Chondrocyte (in vitro differentiated cells): ENCODE data around the gene AK2. TPM values are rescaled to one million over a fixed set of nuclear protein-coding genes. Genes with fewer than 3 reads are reported as not detected.

Experiments
- DNase-seq: peaks from one replicate; pipeline ENCODE4 v3.0.0; 2021; ENCODE audit warnings: mixed read lengths, low spot score
- H3K27ac Mint-ChIP-seq: one replicate; pipeline ENCODE4 v1.8.0; 2021; ENCODE audit warnings: mild to moderate bottlenecking, moderate library complexity, mixed read lengths; ENCODE audit not compliant: unreplicated experiment
- H3K27me3 Mint-ChIP-seq: 2 replicates; pipeline ENCODE4 v1.8.0; 2021; ENCODE audit warnings: low read depth, mixed read lengths
- H3K36me3 Mint-ChIP-seq: 2 replicates; pipeline ENCODE4 v1.8.0; 2021; ENCODE audit warnings: low read depth, mixed read lengths
- H3K4me1 Mint-ChIP-seq: 2 replicates; pipeline ENCODE4 v1.8.0; 2021; ENCODE audit warnings: low read depth, mild to moderate bottlenecking, mixed read lengths
- H3K4me3 Mint-ChIP-seq: one replicate; pipeline ENCODE4 v1.8.0; 2021; ENCODE audit warnings: mild to moderate bottlenecking, moderate library complexity, mixed read lengths; ENCODE audit not compliant: unreplicated experiment
- H3K9me3 Mint-ChIP-seq: 2 replicates; pipeline ENCODE4 v1.8.0; 2021; ENCODE audit warnings: low read depth, mixed read lengths
- total RNA-seq: library from RNA; stranded (reverse); gene quantifications from 3 replicates; pipeline ENCODE4 v1.2.1, GENCODE V29; 2021
- TF ChIP-seq, protein P1 (sequence below): fragments of 200-600 bp; sonication (generic); IDR thresholded peaks from 2 replicates; pipeline ENCODE4 v1.5.0; 2021; ENCODE audit warnings: antibody characterized with exemption, mild to moderate bottlenecking, moderate library complexity

AK2 gene
- total RNA-seq, 1 donor from 2014 or later = 94.9 TPM

DNA sequence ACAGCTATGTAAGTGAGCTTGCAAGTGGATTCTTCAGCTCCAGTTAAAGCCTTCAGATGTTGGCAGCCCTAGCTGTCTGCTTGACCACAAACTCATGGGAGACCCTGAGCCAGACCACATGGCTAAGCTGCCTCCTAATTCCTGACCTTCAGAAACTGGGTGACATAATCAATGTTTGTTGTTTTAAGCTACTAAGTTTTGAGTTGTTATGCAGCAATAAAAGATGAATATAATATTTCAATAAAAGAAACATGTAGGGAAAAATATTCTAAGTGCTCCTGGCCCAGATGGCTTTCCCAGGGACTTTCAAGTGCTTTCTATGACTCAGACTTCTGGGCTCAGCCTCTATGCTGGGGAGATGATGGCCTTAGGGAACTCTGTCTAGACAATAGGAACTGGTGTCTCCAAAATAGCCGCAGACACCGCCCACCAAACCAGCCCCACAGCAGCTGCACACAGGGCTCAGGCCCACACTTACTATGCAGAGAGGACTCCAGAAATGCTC is 23.9 kb upstream of the AK2 start:
- Mint-ChIP-seq H3K36me3 (peaks cover 16% of the 10 kb centered on the region), H3K4me3 (no peak overlapping the region), H3K9me3 (peaks cover 32% of the 10 kb centered on the region), H3K27ac (peak overlapping the region; percentile 82), H3K27me3 (no peaks in the 10 kb centered on the region), H3K4me1 (peaks cover 26% of the 10 kb centered on the region)
- TF ChIP-seq, protein P1, sequence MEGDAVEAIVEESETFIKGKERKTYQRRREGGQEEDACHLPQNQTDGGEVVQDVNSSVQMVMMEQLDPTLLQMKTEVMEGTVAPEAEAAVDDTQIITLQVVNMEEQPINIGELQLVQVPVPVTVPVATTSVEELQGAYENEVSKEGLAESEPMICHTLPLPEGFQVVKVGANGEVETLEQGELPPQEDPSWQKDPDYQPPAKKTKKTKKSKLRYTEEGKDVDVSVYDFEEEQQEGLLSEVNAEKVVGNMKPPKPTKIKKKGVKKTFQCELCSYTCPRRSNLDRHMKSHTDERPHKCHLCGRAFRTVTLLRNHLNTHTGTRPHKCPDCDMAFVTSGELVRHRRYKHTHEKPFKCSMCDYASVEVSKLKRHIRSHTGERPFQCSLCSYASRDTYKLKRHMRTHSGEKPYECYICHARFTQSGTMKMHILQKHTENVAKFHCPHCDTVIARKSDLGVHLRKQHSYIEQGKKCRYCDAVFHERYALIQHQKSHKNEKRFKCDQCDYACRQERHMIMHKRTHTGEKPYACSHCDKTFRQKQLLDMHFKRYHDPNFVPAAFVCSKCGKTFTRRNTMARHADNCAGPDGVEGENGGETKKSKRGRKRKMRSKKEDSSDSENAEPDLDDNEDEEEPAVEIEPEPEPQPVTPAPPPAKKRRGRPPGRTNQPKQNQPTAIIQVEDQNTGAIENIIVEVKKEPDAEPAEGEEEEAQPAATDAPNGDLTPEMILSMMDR = no peak
- peak; percentile 94 for DNase-seq

DNA sequence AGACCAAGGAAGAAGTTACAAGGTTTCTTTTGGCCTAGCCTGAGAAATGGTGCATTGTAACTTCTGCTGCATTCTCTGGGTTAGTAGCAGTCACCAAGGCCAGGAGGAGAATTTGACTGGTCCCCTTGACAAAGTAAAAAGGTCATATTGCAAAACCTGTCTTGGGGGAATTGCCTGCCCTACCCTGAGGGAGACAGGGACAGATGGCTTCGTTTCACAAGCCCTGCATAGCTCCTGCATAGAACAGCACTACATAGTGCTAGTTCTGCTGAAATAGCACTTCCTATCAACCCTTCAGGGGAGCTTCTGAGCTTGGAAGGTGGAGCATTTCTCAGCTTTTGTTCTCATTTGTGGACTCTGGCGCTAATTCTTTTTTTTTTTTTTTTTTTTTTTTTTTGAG is 20.4 kb upstream of the AK2 start:
- no peak overlapping the region for H3K27ac Mint-ChIP-seq
- peaks cover 34% of the 10 kb centered on the region for H3K4me1 Mint-ChIP-seq
- no peak for DNase-seq
- peaks cover 3% of the 10 kb centered on the region for H3K9me3 Mint-ChIP-seq
- H3K27me3 Mint-ChIP-seq = no peaks in the 10 kb centered on the region
- no peak overlapping the region for H3K4me3 Mint-ChIP-seq
- TF ChIP-seq, protein P1 = no peak
- peaks cover 4% of the 10 kb centered on the region for H3K36me3 Mint-ChIP-seq

DNA sequence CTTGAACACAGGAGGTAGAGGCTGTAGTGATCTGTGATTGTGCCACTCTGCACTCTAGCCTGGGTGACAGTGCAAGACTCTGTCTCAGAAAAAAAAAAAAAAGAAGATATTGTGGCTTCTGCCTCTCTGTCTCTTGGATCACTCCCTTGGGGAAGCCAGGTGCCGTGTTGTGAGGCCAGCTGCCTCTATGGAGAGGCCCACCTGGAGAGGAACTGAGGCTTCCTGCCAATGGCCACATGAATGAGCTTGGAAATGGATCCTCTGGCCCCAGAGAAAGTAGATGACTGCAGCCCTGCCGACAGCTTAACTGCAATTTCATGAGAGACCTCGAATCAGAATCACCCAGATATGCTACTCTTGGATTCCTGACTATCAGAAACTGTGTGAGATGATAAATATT is 19.7 kb upstream of the AK2 start:
- H3K27ac Mint-ChIP-seq = no peak overlapping the region
- no peaks in the 10 kb centered on the region for H3K27me3 Mint-ChIP-seq
- peaks cover 28% of the 10 kb centered on the region for H3K4me1 Mint-ChIP-seq
- no peaks in the 10 kb centered on the region for H3K9me3 Mint-ChIP-seq
- no peak overlapping the region for H3K4me3 Mint-ChIP-seq
- no peak for DNase-seq
- TF ChIP-seq, protein P1 = no peak
- H3K36me3 Mint-ChIP-seq = no peaks in the 10 kb centered on the region

DNA sequence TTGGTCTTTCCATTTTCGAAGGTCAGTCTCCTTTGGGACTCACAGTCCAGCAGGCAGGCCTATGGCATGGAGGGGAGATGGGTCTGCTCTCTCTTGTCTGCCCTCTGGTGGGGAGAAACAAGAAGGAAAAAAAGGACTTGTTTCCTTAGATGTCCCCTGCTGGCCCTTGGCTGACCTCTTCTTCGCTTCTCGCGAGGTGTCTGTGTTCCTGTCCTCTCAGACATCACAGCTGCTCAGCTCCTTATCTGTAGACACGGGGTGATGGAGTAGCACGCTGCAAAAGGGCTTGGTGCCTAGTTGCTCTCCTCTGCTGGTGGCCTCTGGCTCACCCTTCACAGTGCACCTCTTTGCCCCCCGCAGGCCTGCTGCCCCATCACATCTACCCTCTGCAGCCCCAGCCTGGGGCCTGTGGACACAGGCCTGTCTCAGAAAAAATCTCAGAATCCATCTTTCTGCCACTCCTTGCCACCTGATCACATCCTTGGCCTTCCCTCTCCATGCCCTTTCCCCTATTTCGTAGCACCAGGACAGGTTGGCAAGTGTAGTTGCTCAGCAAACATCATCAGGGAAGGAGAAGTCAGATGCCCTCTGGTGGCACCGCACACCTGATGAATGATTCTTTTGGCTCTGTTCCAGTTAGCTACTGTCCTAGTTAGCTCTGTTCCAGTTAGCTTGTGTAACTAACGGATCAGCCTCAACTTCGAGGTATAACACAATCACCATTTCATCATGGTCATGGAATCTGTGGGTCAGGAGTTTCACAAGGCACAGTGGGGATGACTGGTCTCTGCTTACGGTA is 18.7 kb upstream of the AK2 start:
- no peaks in the 10 kb centered on the region for H3K27me3 Mint-ChIP-seq
- H3K27ac Mint-ChIP-seq = no peak overlapping the region
- H3K36me3 Mint-ChIP-seq = no peaks in the 10 kb centered on the region
- no peaks in the 10 kb centered on the region for H3K9me3 Mint-ChIP-seq
- H3K4me1 Mint-ChIP-seq = peaks cover 22% of the 10 kb centered on the region
- TF ChIP-seq, protein P1 = peak; percentile 87
- H3K4me3 Mint-ChIP-seq = no peak overlapping the region
- no peak for DNase-seq

DNA sequence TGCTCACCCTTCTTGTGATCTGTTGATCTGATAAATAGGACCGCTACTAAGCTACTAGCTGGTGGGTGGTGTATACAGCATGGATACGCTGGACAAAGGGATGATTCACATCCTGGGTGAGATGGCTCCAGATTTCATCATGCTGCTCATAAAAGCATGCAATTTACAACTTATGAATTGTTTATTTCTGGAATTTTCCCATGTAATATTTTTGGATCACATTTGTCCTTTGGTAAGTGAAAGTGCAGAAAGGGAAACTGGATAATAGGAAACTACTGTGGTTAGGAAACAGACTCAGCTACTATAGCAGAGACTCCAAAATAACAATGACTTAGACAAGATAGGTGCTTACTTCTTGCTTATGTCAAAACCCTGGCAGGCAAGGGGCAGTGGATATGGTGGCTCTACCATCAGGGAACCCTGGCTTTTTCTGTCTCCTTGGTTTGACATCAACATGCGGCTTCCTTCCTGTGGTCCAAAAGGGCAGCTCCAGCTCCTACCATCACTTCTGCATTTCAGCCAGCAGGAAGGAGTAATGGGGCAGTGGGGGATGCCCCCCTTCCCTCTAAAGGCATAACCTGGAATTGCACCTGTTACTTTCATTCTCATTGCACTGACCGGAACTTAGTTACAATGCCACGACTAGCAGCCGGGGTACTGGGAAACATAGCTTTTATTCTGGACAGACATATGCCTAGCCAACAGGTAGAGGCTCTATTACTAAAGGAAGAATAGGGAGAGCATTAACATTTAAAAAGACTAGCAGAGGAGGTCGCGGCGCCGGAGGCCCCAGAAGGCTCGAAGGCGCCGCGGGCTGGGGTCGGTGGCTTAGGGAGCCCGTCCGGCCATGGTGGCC is 13.8 kb upstream of the AK2 start:
- TF ChIP-seq, protein P1 = peak; percentile 17
- H3K4me3 Mint-ChIP-seq = no peak overlapping the region
- no peaks in the 10 kb centered on the region for H3K36me3 Mint-ChIP-seq
- DNase-seq = no peak
- no peaks in the 10 kb centered on the region for H3K27me3 Mint-ChIP-seq
- peak overlapping the region; percentile 76 for H3K27ac Mint-ChIP-seq
- H3K9me3 Mint-ChIP-seq = no peaks in the 10 kb centered on the region
- H3K4me1 Mint-ChIP-seq = peaks cover 22% of the 10 kb centered on the region
